ENCODE results near the gene RANBP17. TPM values are rescaled to one million over a fixed set of nuclear protein-coding genes. Genes with fewer than 3 reads are reported as not detected.

RANBP17 gene
- total and polyA plus RNA-seq, 2 experiments from 2014 or later: 10.9 to 20.0 TPM

GRCh38 chr5:171322527-171322926 is 460.7 kb downstream of the RANBP17 start:
- H3K27me3 ChIP-seq: peaks cover 100% of the 10 kb centered on the region

GRCh38 chr5:171323007-171323406 is 461.2 kb downstream of the RANBP17 start:
- H3K4me1 ChIP-seq (ENCODE audit: low read depth): no peaks in the 10 kb centered on the region
- no peak for DNase-seq (ENCODE audit: low read depth in 1 of 2, low spot score in 1 of 2)
- H3K9me3 ChIP-seq (ENCODE audit: low read depth): no peaks in the 10 kb centered on the region
- no peak overlapping the region for H3K4me3 ChIP-seq
- no peak for TF ChIP-seq CTCF (IDR thresholded peaks at IDR 0.05; ENCODE audit: low read depth, low read length)
- no peaks in the 10 kb centered on the region for H3K36me3 ChIP-seq
- H3K27ac ChIP-seq: no peak overlapping the region
- H3K27me3 ChIP-seq: peaks cover 100% of the 10 kb centered on the region

More at GRCh38 chr5:171322527-171322926, 460.7 kb downstream of the RANBP17 start:
- Histone ChIP-seq H3K36me3 (no peaks in the 10 kb centered on the region), H3K27ac (no peak overlapping the region), H3K9me3 (ENCODE audit: low read depth) (no peaks in the 10 kb centered on the region), H3K4me1 (ENCODE audit: low read depth) (no peaks in the 10 kb centered on the region), H3K4me3 (no peak overlapping the region)
- DNase-seq (ENCODE audit: low read depth in 1 of 2, low spot score in 1 of 2): no peak
- no peak for TF ChIP-seq CTCF (IDR thresholded peaks at IDR 0.05; ENCODE audit: low read depth, low read length)

GRCh38 chr5:171323806-171324632 is 462.2 kb downstream of the RANBP17 start:
- Histone ChIP-seq H3K9me3 (ENCODE audit: low read depth) (no peaks in the 10 kb centered on the region), H3K36me3 (no peaks in the 10 kb centered on the region), H3K4me3 (no peak overlapping the region), H3K27ac (no peak overlapping the region), H3K4me1 (ENCODE audit: low read depth) (no peaks in the 10 kb centered on the region), H3K27me3 (peaks cover 100% of the 10 kb centered on the region)
- no peak for DNase-seq (ENCODE audit: low read depth in 1 of 2, low spot score in 1 of 2)
- TF ChIP-seq CTCF (IDR thresholded peaks at IDR 0.05; ENCODE audit: low read depth, low read length): no peak

- H3K27ac ChIP-seq: no peak overlapping the region
- no peaks in the 10 kb centered on the region for H3K4me1 ChIP-seq (ENCODE audit: low read depth)
- no peaks in the 10 kb centered on the region for H3K9me3 ChIP-seq (ENCODE audit: low read depth)
- DNase-seq (ENCODE audit: low read depth in 1 of 2, low spot score in 1 of 2): no peak
- H3K36me3 ChIP-seq: no peaks in the 10 kb centered on the region
- no peak for TF ChIP-seq CTCF (IDR thresholded peaks at IDR 0.05; ENCODE audit: low read depth, low read length)
- peaks cover 86% of the 10 kb centered on the region for H3K27me3 ChIP-seq
- no peak overlapping the region for H3K4me3 ChIP-seq
These were observed 468.2 kb downstream of the RANBP17 start for GRCh38 chr5:171330021-171330420.

GRCh38 chr5:171335616-171336015 is 473.8 kb downstream of the RANBP17 start:
- Histone ChIP-seq H3K27ac (no peak overlapping the region), H3K4me1 (ENCODE audit: low read depth) (no peaks in the 10 kb centered on the region), H3K27me3 (peaks cover 72% of the 10 kb centered on the region), H3K9me3 (ENCODE audit: low read depth) (no peaks in the 10 kb centered on the region), H3K4me3 (no peak overlapping the region), H3K36me3 (no peaks in the 10 kb centered on the region)
- DNase-seq (ENCODE audit: low read depth in 1 of 2, low spot score in 1 of 2): no peak
- no peak for TF ChIP-seq CTCF (IDR thresholded peaks at IDR 0.05; ENCODE audit: low read depth, low read length)
